D721Med (cell line): Measurements from ENCODE around the gene LOX.
A peak's percentile ranks its signal among the peaks of the same experiment; 100 is the strongest.

Experiments
- DNase-seq: peaks from one replicate; pipeline ENCODE4 v3.0.0; 2011; ENCODE audit warnings: low spot score; ENCODE audit not compliant: insufficient read length
- FAIRE-seq: peaks from 2 replicates; lab custom pipeline; 2011; peaks lifted over from hg19 to GRCh38; lab: Jason Lieb, UNC
- CTCF ChIP-seq: IDR thresholded peaks from 2 replicates; pipeline ENCODE4 v1.5.1; 2012; ENCODE audit warnings: mild to moderate bottlenecking, control low read depth; ENCODE audit not compliant: insufficient read depth; ENCODE audit errors: missing control alignments

The LOX gene

DNA sequence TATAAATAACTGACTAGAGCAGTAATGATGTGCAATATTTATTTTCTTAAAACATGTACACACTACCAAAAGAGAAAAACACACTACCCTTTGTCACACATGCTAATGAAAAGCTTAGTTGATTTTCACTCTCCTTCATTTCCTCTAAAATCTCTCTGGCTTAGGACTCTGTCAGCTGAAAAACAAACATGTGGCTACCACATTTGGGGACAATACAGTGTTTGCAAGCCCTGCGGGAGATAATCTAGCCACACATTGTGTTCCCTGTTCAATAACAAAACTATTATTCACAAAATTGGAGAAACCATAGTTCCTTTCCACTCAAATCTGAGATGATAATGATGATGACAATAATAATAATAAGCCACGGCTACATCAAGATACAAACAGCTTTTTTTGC lies 3.5 kb upstream of the LOX start:
- DNase-seq (no peak), FAIRE-seq (no peak)
- no peak for TF ChIP-seq CTCF

- TF ChIP-seq CTCF, result no peak
- DNase-seq, result peak; percentile 12
- no peak for FAIRE-seq
These were observed 518 bp downstream of the LOX start for GRCh38 chr5:122077366-122078115.

GRCh38 chr5:122076669-122077365 lies 1.2 kb downstream of the LOX start:
- DNase-seq, result peak; percentile 40
- peak; percentile 73 for TF ChIP-seq CTCF
- FAIRE-seq, result no peak

- DNase-seq (no peak), FAIRE-seq (no peak)
These were observed 2.0 kb downstream of the LOX start for GRCh38 chr5:122076050-122076461.

GRCh38 chr5:122073864-122074263 lies 4.2 kb downstream of the LOX start:
- TF ChIP-seq CTCF, result no peak
- DNase-seq, result no peak
- FAIRE-seq, result no peak

More at GRCh38 chr5:122076050-122076461, 2.0 kb downstream of the LOX start:
- no peak for TF ChIP-seq CTCF

- DNase-seq, result no peak
- no peak for TF ChIP-seq CTCF
- FAIRE-seq, result no peak
These were observed 5.0 kb downstream of the LOX start for GRCh38 chr5:122073018-122073417.

GRCh38 chr5:122067390-122067789 lies 10.7 kb downstream of the LOX start:
- DNase-seq, result no peak
- no peak for TF ChIP-seq CTCF
- no peak for FAIRE-seq
